GM12878 (cell line): ENCODE measurements around the gene CTRB2.

Source experiments
- EZH2 ChIP-seq: IDR thresholded peaks from 2 replicates; pipeline ENCODE4 v1.6.1; 2012; ENCODE audit warnings: low read depth, mild to moderate bottlenecking, control low read depth, inconsistent platforms, low read length, borderline replicate concordance; ENCODE audit not compliant: control insufficient read depth
- POLR2A ChIP-seq: IDR thresholded peaks from 2 replicates; pipeline ENCODE4 v1.6.1; 2011; ENCODE audit warnings: low read depth, mild to moderate bottlenecking, low read length
- POLR2AphosphoS5 ChIP-seq: IDR thresholded peaks from 2 replicates; pipeline ENCODE4 v1.6.1; 2011; ENCODE audit warnings: mild to moderate bottlenecking, low read length, inconsistent platforms
- SPI1 ChIP-seq: IDR thresholded peaks from 2 replicates; pipeline ENCODE4 v1.6.1; 2011; ENCODE audit warnings: low read depth, mild to moderate bottlenecking, low read length, moderate library complexity, borderline replicate concordance; ENCODE audit not compliant: insufficient read depth

DNA sequence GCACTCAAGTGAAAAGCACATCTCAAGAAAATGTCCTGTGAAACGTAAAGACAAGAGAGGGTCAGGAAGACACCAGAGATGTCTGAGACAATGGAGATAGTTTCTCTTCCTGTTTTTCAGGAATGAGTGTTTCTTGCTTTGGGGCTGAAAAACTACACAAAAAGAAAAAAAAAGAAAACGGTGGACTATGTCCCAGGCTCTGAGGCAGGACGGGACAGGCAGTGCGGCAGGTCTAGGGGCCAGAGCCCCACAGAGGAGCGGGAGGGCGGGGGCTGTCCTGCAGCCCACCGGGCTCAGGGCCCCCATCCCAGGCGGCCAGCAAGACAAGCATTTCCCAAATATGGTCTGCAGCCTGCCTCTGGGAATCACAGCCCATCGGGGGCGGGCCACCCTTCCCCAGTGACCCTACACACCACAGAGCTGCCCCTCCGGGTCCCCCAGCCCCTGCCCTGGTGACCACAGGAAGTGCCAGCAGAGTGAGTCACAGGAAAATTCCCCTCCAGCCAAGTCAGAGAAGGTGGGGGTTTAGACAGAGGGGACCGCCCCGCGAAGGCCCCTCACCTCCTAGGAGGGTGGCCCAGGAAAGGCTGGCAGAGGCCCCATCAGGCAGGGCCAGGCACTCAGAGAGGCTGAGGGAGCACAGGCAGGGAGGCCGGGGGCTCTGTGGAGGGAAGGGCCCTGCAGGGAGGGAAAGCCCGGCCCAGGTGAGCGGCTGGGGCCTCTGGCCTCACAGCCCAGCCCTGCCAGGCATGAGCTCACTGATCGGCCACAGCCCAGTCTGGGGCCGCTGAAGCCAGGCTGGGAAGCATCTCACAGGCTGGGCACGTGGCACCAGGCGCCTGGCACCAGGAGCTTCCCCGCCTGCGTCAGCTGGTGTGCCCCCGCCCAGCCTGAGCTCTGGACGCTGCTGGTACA lies 38.1 kb upstream of the CTRB2 start:
- TF ChIP-seq POLR2A: no peak
- TF ChIP-seq EZH2: no peak
- peak; percentile 79 for TF ChIP-seq SPI1
- no peak for TF ChIP-seq POLR2AphosphoS5
